Germinal center (tissue), 1 donor: ENCODE data around the gene SFXN5.

Experiments
- DNase-seq: peaks from one replicate; pipeline ENCODE4 v3.0.0; 2012; ENCODE audit warnings: mixed read lengths, low spot score

The SFXN5 gene

DNA sequence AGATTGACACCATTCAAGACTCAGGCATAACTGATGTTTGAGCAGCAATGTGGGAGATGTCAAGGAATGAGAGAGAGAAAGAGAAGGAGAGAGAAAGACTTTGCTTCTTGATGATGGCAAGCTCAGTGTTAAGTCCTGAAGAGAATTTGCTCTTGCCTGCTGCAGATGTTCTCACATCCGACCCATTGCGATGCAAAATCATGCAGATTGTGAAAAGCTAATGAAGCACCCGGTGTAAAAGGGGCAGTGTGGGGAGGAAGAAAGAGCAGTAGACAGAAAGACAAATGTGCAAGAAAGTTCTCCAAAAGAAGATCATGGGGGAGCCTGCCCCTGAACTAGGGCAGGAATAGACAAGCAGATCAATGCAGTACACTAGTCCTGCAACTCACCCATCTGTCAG, 96.5 kb downstream of the SFXN5 start:
- DNase-seq = no peak

DNA sequence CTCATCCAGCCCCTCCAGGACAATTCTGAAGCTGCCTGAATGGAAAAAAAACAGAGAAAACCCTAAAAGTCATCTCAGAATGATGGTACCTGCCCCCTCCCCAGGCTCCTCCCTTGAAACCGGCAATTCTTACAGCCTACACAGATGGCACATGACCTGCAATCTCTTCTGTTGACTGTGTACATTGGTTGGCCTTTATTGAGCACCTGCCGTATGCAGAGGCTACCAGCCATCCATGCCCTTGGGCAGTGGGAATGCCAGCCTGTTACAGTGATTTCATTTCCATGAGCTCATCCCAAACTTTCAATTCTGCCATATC, 97.1 kb downstream of the SFXN5 start:
- no peak for DNase-seq

DNA sequence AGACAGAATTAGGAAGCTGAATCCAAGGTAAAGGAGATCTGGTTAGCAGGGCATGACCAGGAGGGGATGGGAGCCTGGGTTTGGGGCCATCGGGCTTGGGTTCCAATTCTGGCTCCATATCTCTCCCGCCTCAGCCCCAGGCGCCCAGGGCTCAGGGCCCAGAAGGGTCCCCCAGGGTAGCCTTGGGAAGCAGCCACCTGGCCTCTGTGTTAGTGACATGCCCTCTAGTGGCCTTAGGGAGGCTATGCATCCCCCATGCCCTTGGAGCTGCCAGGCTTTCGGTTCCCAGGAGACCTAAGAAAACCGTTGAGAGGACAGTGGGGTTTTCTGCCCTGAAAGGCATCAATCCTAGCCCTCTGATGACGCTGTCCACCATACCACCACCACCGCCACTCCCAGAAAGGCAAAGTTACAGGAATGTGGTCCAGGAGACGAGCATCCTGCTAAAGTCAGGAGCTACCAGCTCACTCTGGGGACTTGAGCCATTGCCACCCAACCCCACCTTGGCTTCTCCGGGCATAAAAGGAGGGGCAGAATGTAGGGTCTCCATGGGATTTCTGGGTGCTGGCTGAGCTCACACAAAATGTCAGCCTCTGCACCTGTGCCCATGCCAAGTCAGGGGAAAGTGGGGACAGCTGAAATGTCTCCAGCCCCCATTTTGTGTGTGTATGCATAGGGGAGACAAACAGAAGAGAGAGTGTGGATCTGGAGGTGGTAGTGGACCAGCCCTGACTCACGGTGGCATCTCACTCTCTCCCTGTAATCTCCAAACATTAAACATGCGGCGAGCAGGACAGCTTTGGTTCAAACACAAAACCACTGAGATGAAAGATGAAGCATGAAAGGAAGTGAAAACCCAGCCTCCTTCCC, 97.7 kb downstream of the SFXN5 start:
- peak; percentile 80 for DNase-seq

DNA sequence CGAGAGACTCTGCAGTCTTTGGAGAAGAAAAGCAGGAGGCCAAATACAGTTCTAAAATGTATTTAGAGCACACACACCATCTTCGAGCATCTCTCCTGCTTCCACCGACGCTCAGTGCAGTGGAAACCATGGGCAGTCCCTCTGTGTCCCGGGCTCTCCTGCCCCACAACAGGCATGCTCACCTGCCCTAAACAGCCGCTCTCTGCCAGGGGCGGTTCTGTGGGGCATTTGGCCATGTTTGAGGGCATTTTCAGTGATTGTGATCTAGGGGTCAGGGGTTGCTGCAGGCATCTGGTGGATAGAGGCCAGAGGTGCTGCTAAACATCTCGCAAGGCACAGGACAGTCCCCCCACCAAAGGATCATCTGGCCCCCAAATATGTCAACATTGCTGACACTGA, 98.4 kb downstream of the SFXN5 start:
- DNase-seq = no peak

DNA sequence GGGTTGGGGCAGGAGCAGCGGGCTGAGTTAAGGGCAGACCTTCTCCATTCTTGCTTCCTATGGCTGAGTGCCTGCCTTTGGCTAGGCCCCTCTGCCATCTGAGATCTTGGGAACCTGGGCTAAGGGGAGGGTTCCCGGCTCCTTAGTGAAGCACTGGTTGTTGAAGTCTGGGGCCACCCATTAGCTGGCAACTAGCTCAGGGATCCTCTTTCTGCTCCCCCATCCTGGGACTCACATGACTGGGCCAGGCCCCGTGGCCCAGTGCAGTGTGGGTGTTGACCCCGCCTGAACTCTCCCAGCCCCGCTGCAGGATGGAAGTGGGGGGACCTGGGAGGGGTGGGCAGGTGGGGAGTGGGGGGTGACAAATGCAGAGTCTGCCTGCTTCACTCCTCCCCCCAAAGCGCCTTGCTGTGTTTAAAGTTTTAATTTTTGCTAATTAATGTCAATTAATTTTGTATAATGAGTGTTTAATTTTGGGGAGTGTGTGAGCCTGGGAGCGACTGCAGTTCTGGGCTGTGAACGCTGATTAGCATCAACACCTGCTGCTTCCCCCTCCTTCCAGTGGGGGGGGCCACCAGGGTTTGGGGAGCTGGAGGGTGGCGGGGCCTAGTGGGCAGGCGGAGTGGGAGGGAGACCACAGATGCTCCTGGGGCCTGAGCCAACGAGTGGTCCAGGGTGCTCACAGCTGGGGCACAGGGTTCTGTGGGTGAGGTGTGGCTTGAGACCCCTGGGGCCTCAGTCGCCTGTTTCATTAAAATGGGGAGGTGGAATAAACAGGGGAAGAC, 99.0 kb downstream of the SFXN5 start:
- no peak for DNase-seq

DNA sequence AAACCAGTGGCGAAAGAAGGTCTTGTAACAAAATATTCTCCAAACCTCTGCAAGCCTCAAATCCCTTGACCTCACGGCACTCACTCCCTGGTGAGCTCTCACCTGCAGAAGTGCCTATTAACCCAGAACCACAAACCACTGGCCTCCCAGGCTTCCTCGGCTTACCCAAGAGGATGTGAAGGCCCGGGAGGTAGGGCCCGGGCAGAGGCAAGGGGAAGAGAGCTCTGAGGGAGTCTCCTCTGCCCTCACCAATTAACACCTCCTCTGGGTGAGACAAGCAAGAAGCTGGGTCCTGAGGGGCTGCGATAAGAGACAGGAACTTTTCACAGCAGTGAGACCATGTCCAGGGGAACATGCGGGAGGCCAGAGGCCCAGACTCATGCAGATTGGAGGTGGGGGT, 100.5 kb downstream of the SFXN5 start:
- DNase-seq = no peak

DNA sequence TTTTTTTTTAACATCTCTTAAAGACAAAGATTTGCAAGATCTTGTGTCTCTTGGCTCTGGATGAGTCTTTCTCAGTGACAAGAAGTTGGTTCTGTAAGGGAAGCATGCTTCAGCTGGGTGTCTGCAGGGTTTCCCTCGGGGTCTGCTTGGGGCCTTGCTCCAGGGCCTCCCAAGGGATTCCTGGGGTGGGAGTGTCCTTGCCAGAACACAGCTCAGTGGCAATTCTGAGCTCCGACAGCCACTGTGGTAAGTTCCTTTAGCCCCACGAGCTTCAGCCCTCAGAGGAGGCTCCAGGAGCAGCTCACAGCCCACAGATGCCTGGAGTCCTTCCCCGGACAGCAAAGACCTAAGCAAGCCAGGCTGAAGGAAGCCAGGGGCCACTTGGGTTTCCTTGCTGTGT, 101.8 kb downstream of the SFXN5 start:
- no peak for DNase-seq

DNA sequence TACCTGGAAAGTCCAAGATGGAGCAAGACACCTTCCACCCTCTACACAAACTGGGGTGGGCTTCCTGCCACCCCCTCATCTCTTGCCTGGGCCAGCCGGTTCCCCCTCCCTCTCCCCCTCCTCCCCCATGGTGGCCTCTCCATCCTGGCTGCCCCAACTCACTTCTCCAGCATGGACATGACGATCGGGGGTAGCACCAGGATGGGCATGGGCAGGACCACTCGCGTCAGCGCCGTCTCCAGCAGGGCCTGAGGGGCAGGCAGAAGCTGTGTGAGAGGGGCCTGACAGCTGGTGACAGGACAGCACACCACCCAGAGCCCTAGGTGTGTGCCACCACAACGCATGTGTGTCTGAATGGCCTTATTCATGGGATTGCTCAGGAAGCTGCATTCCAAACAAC, 103.2 kb downstream of the SFXN5 start:
- no peak for DNase-seq

DNA sequence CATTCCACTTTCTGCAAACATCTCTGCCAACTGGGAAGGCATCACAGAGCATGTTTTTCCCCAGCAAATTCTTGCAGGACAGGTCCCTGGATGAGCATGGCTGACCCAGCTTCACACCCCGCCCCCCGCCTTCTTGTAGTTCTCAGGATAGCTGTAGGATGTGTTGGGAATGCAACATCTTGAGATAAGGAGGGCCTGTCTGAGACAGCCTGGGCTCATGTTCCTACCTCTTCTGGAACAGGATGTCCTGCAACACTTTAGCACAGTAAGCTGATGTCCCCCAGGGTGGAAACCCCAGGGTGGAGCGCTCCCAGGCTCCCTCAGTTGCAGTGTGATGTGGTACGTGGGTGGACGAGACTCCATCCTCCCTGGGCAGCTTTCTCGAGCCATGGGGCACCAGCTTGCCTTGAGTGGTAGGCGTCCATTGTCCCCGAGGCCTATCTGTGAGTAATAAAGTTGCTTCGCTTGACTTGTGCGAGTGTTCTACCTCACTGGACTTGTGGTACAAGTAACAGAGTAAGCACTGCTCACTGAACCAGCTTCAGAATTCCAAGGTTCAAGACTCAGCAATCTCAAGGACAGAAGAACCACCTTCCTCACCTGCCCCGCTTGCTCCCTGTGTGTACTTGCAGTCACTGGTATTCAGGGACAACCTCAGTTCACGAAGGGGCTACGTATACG, 105.6 kb downstream of the SFXN5 start:
- DNase-seq = no peak

DNA sequence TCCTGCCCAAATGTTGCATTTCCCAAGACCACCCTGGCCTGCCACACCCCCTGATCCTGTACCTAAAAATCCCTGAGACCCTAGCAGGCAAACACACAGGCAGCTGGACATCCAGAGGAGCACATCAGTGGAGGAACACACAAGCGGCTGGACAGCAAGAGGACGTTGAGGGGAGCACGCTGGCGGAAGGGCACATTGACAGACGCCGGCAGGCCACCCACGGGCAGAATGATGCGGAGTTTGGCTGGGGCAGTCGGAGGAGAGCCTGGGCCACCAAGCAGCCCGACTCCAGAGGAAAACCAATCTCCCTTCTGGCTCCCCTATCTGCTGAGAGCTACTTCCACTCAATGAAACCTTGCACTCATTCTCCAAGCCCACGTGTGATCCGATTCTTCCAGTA, 106.5 kb downstream of the SFXN5 start:
- no peak for DNase-seq

DNA sequence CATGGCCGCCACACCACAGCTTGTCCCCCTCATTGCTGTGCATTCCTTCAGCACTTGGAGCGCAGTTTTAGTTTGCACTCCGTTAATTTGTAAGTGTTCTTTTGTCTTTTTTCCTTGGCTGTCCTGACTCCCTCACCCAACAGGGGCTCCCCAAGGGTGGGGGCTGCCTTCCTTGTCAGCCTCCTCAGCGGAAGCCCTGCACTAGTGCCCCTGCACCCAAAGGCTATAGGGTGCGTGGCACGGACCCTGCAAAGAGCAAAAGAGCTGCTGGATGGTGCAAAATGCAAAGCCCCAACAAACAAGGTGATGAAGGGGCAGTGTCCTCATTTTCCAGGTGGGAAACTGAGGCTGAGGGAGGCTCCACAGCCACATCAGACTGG, 107.4 kb downstream of the SFXN5 start:
- no peak for DNase-seq

DNA sequence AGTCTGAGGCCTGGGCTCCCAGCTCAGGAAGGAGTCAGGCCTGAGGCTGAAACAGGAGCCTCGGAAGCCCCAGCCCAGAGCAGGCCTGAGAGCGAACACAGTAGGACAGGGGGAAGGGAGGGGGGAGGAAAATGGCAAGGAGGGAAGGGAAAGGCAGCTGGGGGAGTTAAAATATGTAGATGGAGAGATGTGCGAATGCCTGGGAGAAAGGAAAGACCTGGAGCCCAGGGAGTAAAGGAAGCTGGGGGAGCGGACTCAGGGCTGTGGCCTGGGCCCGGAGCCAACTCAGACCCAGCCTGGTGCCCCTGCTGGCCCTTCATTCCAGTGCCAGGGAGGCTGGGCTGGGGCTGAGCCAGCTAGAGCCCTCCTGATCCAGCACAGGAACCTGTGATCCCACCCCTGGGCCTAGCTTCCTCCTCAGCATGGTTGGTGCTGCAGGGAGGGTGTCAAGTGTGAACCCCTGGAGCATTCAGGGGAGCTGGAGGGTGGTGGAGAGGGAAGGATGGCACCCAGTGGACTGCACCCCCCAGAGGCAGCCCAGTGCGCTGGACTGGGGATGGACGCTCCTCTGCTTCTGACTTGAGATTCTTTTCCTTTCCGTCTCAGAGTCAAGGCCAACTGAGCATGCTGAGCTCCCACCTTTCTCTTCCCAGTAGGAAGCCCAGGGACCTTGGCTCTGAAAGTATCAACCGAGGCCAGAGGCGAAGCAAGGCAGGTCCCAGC, 107.9 kb downstream of the SFXN5 start:
- no peak for DNase-seq

DNA sequence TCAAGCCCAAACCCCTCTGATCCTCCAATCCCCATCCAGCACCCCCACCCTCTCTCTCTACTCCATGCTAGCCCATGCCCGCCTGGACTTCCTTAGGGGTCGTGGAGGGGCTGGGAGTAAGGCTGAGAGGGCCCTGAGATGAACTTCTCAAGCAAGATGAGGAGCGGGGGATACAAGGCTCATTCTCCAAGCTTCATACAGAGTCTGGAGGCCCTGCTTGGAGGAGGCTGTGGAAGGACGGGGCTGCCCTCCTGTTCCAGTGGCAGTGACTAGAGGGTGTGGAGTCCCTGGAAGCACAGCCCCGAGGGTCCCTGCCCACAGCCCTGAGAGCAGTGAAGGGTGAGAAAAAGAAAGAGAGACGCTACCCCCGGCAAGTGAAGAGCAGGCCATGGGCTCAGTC, 108.6 kb downstream of the SFXN5 start:
- no peak for DNase-seq

DNA sequence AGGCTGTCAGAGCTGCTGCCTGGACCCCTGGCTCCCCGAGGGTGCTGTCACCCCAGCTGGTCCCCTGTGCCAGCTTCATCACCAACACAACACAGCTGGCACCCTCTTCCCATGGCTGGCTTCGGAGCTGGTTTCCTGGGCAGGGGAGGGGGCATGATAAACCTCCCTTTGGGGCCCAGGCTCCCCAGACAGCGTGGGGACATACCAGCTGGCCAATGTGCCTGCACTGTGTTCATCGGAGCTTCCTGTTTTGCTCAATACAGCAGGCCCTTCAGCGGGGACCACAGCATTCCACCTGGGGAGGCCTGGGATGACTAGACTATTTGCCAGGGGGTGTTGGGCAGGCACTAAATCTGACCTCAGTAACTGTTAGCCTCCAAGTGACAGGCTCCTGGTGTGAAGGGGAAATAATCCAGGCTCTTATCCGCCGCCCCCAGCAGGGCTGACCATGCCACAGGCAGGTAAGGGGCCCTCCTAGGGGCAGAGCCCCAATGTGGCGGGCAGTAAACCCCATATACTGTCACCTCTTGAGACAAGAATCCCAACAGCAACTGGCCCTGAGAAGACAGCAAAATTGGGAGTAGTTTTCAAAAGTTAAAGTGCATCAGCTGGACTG, 109.6 kb downstream of the SFXN5 start:
- DNase-seq = no peak

DNA sequence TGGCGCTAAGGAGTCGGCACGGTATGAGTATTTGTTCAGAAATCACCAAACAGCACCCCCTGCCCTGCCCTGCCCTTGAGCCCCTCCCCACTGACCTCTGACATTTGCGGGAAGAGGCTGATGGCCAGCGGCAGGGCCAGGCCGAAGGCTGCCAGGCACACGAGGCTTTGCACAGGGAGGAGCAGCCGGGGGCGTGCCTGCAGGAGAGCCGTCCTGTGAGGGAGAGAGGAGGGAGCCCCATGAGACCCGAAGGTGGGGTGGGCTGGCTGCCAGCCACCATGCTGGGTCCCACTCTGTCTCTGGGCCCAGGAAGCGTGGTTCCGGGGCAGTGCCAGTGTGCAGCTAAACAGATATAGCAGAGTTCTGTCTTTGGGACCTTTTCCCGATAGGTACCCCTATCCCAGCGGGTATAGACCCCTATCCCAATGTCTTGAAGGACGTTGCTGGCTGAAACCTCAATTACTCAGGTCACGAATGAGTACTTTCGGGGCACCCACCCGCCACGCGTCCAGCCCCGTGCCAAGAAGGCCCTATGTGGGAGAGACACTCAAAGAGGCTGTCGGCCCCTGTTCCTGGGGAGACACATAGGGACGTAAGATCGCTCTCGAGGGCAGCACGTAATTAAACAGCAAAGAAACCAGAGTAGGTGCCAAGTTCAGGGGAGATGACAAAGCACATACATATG, 110.3 kb downstream of the SFXN5 start:
- DNase-seq = no peak

DNA sequence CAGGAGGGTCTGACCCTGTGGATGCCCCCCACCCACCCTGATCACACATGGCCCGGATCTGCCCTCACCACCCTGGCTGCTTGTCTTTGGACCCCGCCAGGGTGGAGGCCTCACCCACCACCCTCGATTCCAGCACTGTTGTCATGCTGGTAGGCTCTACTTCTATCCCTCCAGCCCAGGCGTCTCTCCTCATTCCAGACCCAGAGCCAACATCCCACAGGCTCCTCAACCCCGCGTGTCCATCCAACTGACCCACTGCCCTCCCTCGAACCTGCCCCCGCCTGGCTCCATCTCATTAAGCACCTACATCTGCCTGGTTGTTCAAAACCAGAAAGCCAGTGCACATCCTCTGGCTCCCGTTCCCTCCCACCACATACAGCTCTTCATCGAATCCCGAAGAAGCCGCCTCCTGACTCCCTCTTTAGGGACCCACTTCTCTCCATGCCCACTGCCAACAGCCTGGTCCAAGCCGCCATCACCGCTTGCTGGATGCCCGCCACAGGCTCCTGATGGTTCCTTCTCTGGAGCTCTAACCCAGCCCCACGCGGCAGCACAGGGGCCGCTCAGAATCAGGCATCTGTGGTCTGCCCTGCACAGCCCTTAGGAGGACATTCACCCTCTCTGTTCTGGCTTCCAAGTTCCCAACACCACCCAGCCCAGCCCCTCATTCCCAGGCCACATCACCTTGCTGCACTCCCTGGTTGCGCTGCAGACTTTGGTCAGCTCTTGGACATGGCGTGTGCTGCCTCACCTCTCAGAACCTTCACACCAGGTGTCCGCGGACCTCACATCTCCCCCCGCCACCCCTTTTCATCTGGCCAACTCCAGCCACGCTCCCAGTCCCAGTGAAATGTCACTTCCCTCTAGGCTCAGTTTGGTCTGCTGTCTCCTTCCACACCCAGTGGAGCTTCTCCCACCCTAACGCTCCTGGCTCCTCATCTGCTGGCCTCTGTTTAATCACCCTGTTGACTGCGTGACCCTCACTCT, 111.2 kb downstream of the SFXN5 start:
- DNase-seq = no peak

DNA sequence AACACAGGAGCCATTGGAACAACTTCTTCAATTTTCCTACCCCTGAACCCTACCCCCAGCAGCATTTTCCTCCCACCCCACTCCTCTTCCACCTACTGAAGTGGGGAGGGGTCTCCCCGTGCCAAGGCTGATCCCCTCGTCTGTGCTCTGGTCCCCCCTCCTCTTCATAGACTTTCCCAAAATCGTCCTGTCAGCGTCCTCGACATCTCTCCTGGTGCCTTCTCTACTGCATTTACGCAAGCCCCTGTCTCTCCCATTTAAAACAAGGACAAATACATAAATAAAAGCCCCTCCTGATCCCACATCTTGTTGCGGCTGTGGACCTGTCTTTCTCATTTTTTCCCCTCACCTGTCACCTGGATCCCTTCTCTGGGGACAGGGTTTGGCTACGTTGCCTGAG, 112.0 kb downstream of the SFXN5 start:
- no peak for DNase-seq

DNA sequence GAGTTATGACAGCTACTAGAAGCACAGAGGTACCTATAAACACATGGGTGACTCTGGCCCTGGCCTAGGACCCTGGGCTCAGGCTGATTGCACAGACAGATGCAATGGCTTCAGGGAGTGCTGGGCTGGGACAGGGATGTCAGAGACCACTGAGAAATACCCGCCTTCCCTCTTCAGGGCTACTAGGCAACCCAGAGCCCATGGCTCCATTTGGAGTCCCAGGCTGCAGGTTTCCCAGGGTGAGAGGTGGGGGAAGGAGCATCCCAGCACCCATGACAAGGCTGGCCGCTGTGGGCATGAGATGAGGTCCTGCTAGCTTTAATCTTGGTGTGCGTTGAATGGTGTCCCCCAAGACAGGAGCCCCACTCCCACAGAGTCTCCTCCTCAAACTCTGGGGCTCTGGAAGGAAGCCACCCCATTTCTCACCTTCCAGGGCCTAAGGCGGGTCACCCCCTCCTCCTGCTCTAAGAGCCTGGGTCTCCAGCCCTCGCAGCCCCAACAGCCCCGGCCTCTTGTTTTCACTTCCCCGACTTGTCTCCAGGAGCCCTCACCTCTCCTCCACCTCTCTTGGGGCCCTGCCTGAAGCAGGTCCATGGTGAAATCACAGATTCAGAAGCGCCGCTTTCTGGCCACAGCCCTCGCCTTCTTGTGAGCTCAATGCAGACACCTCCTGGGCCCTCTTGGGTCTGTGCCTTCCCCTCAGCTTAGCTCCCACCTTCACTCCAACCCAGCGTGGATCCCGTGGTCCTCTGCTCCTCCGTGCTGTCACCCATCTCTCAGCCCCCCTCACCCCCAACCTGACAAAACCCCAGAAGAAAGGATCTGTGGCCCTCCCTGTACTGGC, 112.7 kb downstream of the SFXN5 start:
- DNase-seq = no peak

DNA sequence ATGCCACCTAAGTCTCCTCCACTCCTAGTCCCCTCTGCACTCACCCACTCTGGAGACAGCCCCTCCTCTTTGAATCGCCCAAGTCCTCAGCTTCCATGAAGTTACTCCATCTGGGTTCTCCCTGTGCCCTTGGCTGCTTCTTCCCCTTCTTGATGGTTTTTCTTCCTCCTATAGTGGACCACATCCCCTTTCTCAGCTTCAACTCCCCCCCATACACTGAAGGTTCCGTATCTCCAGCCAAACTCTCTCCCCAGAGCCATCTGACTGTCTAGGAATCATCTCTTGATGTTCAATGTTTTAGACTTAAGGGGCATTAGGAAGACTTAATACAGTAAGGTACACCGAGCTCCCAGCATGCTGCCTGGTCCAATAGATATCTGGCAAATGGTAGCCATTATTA, 114.6 kb downstream of the SFXN5 start:
- DNase-seq = no peak
